ENCODE measurements around the gene RNF123. TPM values are rescaled to one million over a fixed set of nuclear protein-coding genes. Genes with fewer than 3 reads are reported as not detected.

The RNF123 gene
- total RNA-seq, 2 donors from 2014 or later = 18.4 to 28.7 TPM

DNA sequence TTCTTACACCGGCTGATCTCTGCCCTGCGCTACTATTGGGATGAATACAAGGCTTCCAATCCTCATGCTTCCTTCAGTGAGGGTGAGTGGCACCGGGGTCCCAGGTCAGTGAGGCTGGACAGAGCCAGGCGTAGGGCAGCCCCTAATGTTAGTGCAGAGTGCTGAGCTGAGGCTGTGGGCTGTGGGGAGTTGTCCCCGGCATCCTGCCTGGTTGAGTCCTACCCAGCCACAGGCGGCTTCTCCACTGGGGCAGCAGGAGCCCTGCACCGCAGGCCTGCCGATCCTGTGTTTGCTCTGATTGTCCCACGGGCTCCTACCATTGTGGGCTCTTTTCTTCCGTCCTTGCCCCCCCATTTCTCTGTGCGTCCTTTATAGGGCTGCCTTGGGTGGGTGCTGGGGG lies 13.3 kb downstream of the RNF123 start:
- 85% methylated on average over 11 of the region's 11 CpGs; no CpG with 5 or more reads in 1 of the 2 donors for WGBS, 2 donors
- TF ChIP-seq, protein P1, sequence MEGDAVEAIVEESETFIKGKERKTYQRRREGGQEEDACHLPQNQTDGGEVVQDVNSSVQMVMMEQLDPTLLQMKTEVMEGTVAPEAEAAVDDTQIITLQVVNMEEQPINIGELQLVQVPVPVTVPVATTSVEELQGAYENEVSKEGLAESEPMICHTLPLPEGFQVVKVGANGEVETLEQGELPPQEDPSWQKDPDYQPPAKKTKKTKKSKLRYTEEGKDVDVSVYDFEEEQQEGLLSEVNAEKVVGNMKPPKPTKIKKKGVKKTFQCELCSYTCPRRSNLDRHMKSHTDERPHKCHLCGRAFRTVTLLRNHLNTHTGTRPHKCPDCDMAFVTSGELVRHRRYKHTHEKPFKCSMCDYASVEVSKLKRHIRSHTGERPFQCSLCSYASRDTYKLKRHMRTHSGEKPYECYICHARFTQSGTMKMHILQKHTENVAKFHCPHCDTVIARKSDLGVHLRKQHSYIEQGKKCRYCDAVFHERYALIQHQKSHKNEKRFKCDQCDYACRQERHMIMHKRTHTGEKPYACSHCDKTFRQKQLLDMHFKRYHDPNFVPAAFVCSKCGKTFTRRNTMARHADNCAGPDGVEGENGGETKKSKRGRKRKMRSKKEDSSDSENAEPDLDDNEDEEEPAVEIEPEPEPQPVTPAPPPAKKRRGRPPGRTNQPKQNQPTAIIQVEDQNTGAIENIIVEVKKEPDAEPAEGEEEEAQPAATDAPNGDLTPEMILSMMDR (IDR thresholded peaks at IDR 0.05) = no peak
- no peak for TF ChIP-seq POLR2A (IDR thresholded peaks at IDR 0.05)
- Histone ChIP-seq H3K9me3 (no peaks in the 10 kb centered on the region), H3K36me3 (replicated peaks in 1 of 2; ENCODE audit: insufficient read depth in 1 of 2, low read depth in 2 of 2) (peaks cover 0 to 9% of the 10 kb centered on the region in 2 donors), H3K4me3 (no peak overlapping the region), H3K27me3 (no peaks in the 10 kb centered on the region), H3K27ac (no peak overlapping the region), H3K4me1 (no peaks in the 10 kb centered on the region)
- DNase-seq (no peak), ATAC-seq (no peak)
- intact Hi-C loops (cut with DNase I) = loop anchor here (10.0 kb wide), 1 partner anchor 132 kb away; no protein-coding TSS in a partner anchor

DNA sequence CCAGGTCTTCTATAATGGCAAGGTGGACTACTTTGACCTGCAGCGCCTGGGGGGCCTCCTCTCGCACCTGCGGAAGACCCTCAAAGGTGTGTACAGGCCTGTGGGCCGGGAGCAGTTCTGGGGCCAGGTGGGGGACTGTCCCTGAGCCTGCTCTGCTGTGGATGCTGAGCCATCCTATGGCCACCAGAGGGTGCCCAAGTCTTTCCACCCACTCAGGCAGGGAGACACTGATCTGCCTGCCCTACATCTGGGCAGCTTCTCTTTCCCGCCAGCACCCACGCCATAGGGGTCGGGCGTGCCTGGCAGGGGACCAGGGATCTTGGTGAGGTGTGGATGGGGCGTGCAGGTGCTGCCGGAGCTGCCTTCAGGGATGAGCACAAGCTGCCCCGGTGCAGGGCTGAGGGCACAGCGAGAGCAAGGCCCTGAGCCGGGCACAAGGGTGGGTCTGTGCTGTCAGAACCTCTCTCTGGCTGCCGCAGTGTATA lies 14.1 kb downstream of the RNF123 start:
- Histone ChIP-seq H3K27ac (no peak overlapping the region), H3K9me3 (no peaks in the 10 kb centered on the region), H3K4me3 (no peak overlapping the region), H3K27me3 (no peaks in the 10 kb centered on the region), H3K36me3 (replicated peaks in 1 of 2; ENCODE audit: insufficient read depth in 1 of 2, low read depth in 2 of 2) (peaks cover 0 to 7% of the 10 kb centered on the region in 2 donors), H3K4me1 (no peaks in the 10 kb centered on the region)
- TF ChIP-seq, protein P1 (IDR thresholded peaks at IDR 0.05) = peak; percentile 74 to 85 (median 80)
- no peak for TF ChIP-seq POLR2A (IDR thresholded peaks at IDR 0.05)
- DNase-seq = peak; percentile 69 to 77 (median 74)
- peak; percentile 86 for ATAC-seq
- 37 to 38% methylated on average over 2 to 13 of the region's 14 CpGs for WGBS, 2 donors
- intact Hi-C loops (cut with DNase I) = loop anchor here (10.0 kb wide), 1 partner anchor 131 kb away; no protein-coding TSS in a partner anchor

DNA sequence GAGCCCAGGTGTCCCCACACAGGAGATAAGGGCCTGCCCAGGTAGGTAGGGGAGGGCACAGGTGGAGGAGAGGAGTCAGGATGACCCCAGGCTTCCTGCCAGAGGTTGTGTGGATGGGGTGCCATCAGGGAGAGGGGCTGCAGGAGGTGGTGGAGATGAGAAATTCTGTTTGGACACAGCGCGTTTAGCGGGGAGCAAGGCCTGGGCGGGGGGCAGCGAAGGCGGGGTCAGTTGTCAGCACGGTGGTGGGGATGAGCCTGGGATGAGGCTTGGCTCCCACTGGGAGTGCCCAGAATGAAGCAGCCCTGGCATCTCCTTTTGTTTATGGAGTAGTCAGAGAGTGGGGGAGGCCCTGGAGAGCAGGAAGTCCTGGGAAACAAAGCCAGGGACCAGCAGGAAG lies 14.6 kb downstream of the RNF123 start:
- TF ChIP-seq POLR2A (IDR thresholded peaks at IDR 0.05) = no peak
- TF ChIP-seq, protein P1 (IDR thresholded peaks at IDR 0.05) = no peak
- ATAC-seq = no peak
- Histone ChIP-seq H3K4me3 (no peak overlapping the region), H3K27me3 (no peaks in the 10 kb centered on the region), H3K36me3 (replicated peaks in 1 of 2; ENCODE audit: insufficient read depth in 1 of 2, low read depth in 2 of 2) (peaks cover 0 to 7% of the 10 kb centered on the region in 2 donors), H3K9me3 (no peaks in the 10 kb centered on the region), H3K27ac (no peak overlapping the region), H3K4me1 (no peaks in the 10 kb centered on the region)
- intact Hi-C loops (cut with DNase I) = loop anchor here (10.0 kb wide), 1 partner anchor 131 kb away; no protein-coding TSS in a partner anchor
- DNase-seq = no peak
- 93 to 95% methylated on average over 7 of the region's 7 CpGs for WGBS, 2 donors

DNA sequence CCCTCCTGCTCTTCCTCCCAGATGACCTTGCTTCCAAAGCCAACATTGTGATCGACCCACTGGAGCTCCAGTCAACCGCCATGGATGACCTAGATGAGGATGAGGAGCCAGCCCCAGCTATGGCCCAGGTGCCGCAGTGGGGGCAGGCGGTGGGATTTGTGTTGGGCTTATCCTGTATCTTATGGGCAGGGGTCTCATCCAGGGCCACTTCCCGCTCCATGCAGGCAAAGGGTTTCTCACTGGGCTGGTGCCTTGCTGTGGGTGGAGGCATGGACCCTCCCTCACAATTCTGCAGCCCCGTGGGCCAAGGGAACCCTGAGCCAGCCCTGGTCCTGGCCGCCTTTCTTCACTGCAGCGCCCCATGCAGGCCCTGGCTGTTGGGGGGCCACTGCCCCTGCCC lies 15.3 kb downstream of the RNF123 start:
- 91% methylated on average over 8 of the region's 8 CpGs; no CpG with 5 or more reads in 1 of the 2 donors for WGBS, 2 donors
- no peak overlapping the region for H3K4me3 ChIP-seq
- DNase-seq (no peak), ATAC-seq (no peak)
- no peaks in the 10 kb centered on the region for H3K27me3 ChIP-seq
- H3K27ac ChIP-seq = no peak overlapping the region
- H3K9me3 ChIP-seq = no peaks in the 10 kb centered on the region
- H3K4me1 ChIP-seq = no peaks in the 10 kb centered on the region
- TF ChIP-seq, protein P1 (IDR thresholded peaks at IDR 0.05) = no peak
- no peak for TF ChIP-seq POLR2A (IDR thresholded peaks at IDR 0.05)
- intact Hi-C loops (cut with DNase I) = loop anchor here (10.0 kb wide), 1 partner anchor 130 kb away; no protein-coding TSS in a partner anchor
- H3K36me3 ChIP-seq (replicated peaks in 1 of 2; ENCODE audit: insufficient read depth in 1 of 2, low read depth in 2 of 2) = peaks cover 0 to 7% of the 10 kb centered on the region in 2 donors
